Stimulated activated CD4-positive, alpha-beta T cell treated with anti-CD3 and anti-CD28 coated beads, Interleukin-2, amount 100 ng/mL, for 24 hours (primary cell): Measurements from ENCODE around the gene TAC3.
"Not testable (repeated sequence)": the region's sequence is repeated elsewhere in the genome, so short reads cannot be mapped to it uniquely, and the experiment has no call there.

Source experiments
- DNase-seq, 2 donors: peaks; one replicate each; pipeline ENCODE4 v3.0.0-alpha.2; 2020

Gene TAC3

GRCh38 chr12:57001448-57001906 is 14.9 kb downstream of the TAC3 start:
- peak; percentile 81 to 83 for DNase-seq

- no peak for DNase-seq
Measured at GRCh38 chr12:57000393-57000792, 15.9 kb downstream of the TAC3 start.

GRCh38 chr12:56999456-56999855 is 16.9 kb downstream of the TAC3 start:
- DNase-seq: no peak

GRCh38 chr12:56998981-56999380 is 17.3 kb downstream of the TAC3 start:
- DNase-seq: peak; percentile 65

GRCh38 chr12:56998316-56998715 is 18.0 kb downstream of the TAC3 start:
- no peak for DNase-seq

- no peak for DNase-seq
Measured at GRCh38 chr12:56996793-56997545, 19.4 kb downstream of the TAC3 start.

- no peak for DNase-seq
Measured at GRCh38 chr12:56995930-56996496, 20.3 kb downstream of the TAC3 start.

GRCh38 chr12:56995201-56995929 is 21.0 kb downstream of the TAC3 start:
- DNase-seq: no peak

GRCh38 chr12:56994231-56994746 is 22.0 kb downstream of the TAC3 start:
- no peak for DNase-seq

GRCh38 chr12:56993346-56993745 is 23.0 kb downstream of the TAC3 start:
- no peak for DNase-seq

- DNase-seq: no peak
Measured at GRCh38 chr12:56991319-56992246, 24.7 kb downstream of the TAC3 start.

- DNase-seq: no peak
Measured at GRCh38 chr12:56990648-56991318, 25.5 kb downstream of the TAC3 start.

GRCh38 chr12:56989861-56990610 is 26.3 kb downstream of the TAC3 start:
- DNase-seq: no peak

GRCh38 chr12:56988207-56988739 is 28.1 kb downstream of the TAC3 start:
- DNase-seq: no peak

- DNase-seq: peak; percentile 82 to 83
Measured at GRCh38 chr12:56987551-56988053, 28.7 kb downstream of the TAC3 start.

- no peak for DNase-seq
Measured at GRCh38 chr12:56987011-56987410, 29.3 kb downstream of the TAC3 start.

GRCh38 chr12:56985714-56986113 is 30.6 kb downstream of the TAC3 start:
- not testable (repeated sequence) for DNase-seq

GRCh38 chr12:56983386-56983785 is 32.9 kb downstream of the TAC3 start:
- no peak for DNase-seq

- not testable (repeated sequence) for DNase-seq
Measured at GRCh38 chr12:56982578-56983236, 33.6 kb downstream of the TAC3 start.

GRCh38 chr12:56980941-56981530 is 35.3 kb downstream of the TAC3 start:
- DNase-seq: no peak
